Endothelial cell of umbilical vein (primary cell): ENCODE measurements around the gene MEAK7. TPM values are rescaled to one million over a fixed set of nuclear protein-coding genes. Genes with fewer than 3 reads are reported as not detected.

ENCODE experiments used
- BruUV-seq: library from RNA; stranded (reverse); fragments of 400-500 nt; replicated peaks from 2 replicates; lab custom pipeline; 2021; lab: Mats Ljungman, UMichigan
- CTCF ChIA-PET: fragments of 300-600, 350-600 bp; sonication (Branson Sonifier 250); formaldehyde crosslinking; loops from one replicate; lab custom pipeline; 2021; ENCODE audit warnings: antibody characterized with exemption, inconsistent platforms; lab: Charles Lee
- POLR2A ChIA-PET: fragments of 300-600, 350-600 bp; sonication (Branson Sonifier 250); formaldehyde crosslinking; loops from one replicate; lab custom pipeline; 2021; ENCODE audit warnings: antibody characterized with exemption, inconsistent platforms; lab: Charles Lee
- DNase-seq: peaks from one replicate; pipeline ENCODE4 v3.0.0-alpha.2; 2011; ENCODE audit warnings: low read depth, low spot score
- FAIRE-seq: peaks from 2 replicates; lab custom pipeline; 2011; peaks lifted over from hg19 to GRCh38; lab: Jason Lieb, UNC
- H2AFZ ChIP-seq: 2 replicates; pipeline ENCODE4 v1.6.0; 2012; ENCODE audit warnings: low read depth, low read length, control low read depth, inconsistent platforms
- H3K27ac ChIP-seq: 2 replicates; pipeline ENCODE4 v1.5.1; 2011; ENCODE audit warnings: low read depth, mild to moderate bottlenecking, control low read depth, low read length, moderate library complexity; ENCODE audit not compliant: insufficient read depth
- H3K27me3 ChIP-seq, 2 experiments: 2 replicates each; pipeline versions ENCODE4 v1.6.0 to v1.6.1; 2011; ENCODE audit warnings: low read length in 2 of 2, mixed read lengths in 1 of 2; ENCODE audit not compliant: control insufficient read depth in 2 of 2, insufficient read depth in 2 of 2
- H3K36me3 ChIP-seq, 2 experiments: 2 replicates in 1 of 2; 3 replicates in 1 of 2; pipeline ENCODE4 v1.5.1; 2011; ENCODE audit warnings: low read length in 2 of 2, mild to moderate bottlenecking in 1 of 2, moderate library complexity in 1 of 2; ENCODE audit not compliant: control insufficient read depth in 2 of 2, insufficient read depth in 2 of 2; ENCODE audit errors: extremely low read depth in 1 of 2
- H3K4me1 ChIP-seq: 3 replicates; pipeline ENCODE4 v1.5.1; 2011; ENCODE audit warnings: mild to moderate bottlenecking, low read length; ENCODE audit not compliant: control insufficient read depth, insufficient read depth; ENCODE audit errors: extremely low read depth
- H3K4me2 ChIP-seq: 2 replicates; pipeline ENCODE4 v1.6.1; 2011; ENCODE audit warnings: low read length, control low read depth, mixed read lengths; ENCODE audit not compliant: insufficient read depth
- H3K4me3 ChIP-seq, 3 experiments: fragments of 200-600 bp in 1 of 3; sonication (generic), shearing (Covaris generic) in 1 of 3; replicated peaks in 1 of 3; 2 replicates each; pipeline ENCODE4 v1.5.1; 2011 to 2016; ENCODE audit warnings: control low read depth in 3 of 3, low read length in 3 of 3, mild to moderate bottlenecking in 2 of 3, inconsistent platforms in 1 of 3, low read depth in 1 of 3, moderate library complexity in 1 of 3; ENCODE audit not compliant: insufficient read depth in 1 of 3
- H3K79me2 ChIP-seq: 2 replicates; pipeline ENCODE4 v1.6.0; 2012; ENCODE audit warnings: low read length, inconsistent platforms; ENCODE audit not compliant: control insufficient read depth, insufficient read depth
- H3K9ac ChIP-seq: replicated peaks from 2 replicates; pipeline ENCODE3; 2011; ENCODE audit warnings: low read length, control low read depth; ENCODE audit not compliant: insufficient read depth; ENCODE audit errors: extremely low read depth
- H3K9me1 ChIP-seq: replicated peaks from 3 replicates; pipeline ENCODE4 v1.6.0; 2011; ENCODE audit warnings: mild to moderate bottlenecking, low read length; ENCODE audit not compliant: control insufficient read depth, insufficient read depth; ENCODE audit errors: extremely low read depth
- H3K9me3 ChIP-seq: replicated peaks from 2 replicates; pipeline ENCODE4 v1.5.1; 2012; ENCODE audit warnings: low read length, inconsistent platforms; ENCODE audit not compliant: control insufficient read depth, insufficient read depth
- H4K20me1 ChIP-seq: replicated peaks from 2 replicates; pipeline ENCODE3; 2011; ENCODE audit warnings: mild to moderate bottlenecking, low read length; ENCODE audit not compliant: control insufficient read depth, insufficient read depth; ENCODE audit errors: extremely low read depth
- FOS ChIP-seq: IDR thresholded peaks from 2 replicates; pipeline ENCODE4 v1.6.1; 2011; ENCODE audit warnings: mild to moderate bottlenecking, low read length, moderate library complexity, borderline replicate concordance; ENCODE audit not compliant: insufficient read depth
- GATA2 ChIP-seq: IDR thresholded peaks from 2 replicates; pipeline ENCODE4 v1.7.0; 2011; ENCODE audit warnings: low read depth, mild to moderate bottlenecking, moderate library complexity, mixed read lengths, low read length; ENCODE audit not compliant: insufficient read length, insufficient read depth
- JUN ChIP-seq: IDR thresholded peaks from 2 replicates; pipeline ENCODE4 v1.6.1; 2011; ENCODE audit warnings: borderline replicate concordance, low read depth; ENCODE audit not compliant: insufficient read length, insufficient read depth
- MAX ChIP-seq: IDR thresholded peaks from 2 replicates; pipeline ENCODE4 v1.6.1; 2011; ENCODE audit not compliant: insufficient read depth, insufficient read length
- POLR2A ChIP-seq: IDR thresholded peaks from 2 replicates; pipeline ENCODE4 v1.6.1; 2012; ENCODE audit warnings: low read depth, mild to moderate bottlenecking, control low read depth, low read length
- POLR2AphosphoS5 ChIP-seq: IDR thresholded peaks from 2 replicates; pipeline ENCODE4 v1.6.1; 2012; ENCODE audit warnings: low read depth, mild to moderate bottlenecking, control low read depth, low read length, moderate library complexity; ENCODE audit not compliant: insufficient read depth
- dilution Hi-C: fragments of 300-500 bp; cut with MboI; formaldehyde crosslinking; loops from one replicate; pipeline ENCODE4 v1.15.0; 2019; ENCODE audit warnings: low sequenced_read_pairs; ENCODE audit not compliant: extremely low pct_ligation_motif_present
- intact Hi-C: fragments of 100-400 bp; cut with micrococcal nuclease; formaldehyde crosslinking; loops from one replicate; pipeline ENCODE4 v1.10.0; 2022
- polyA plus RNA-seq, 4 experiments: library from polyadenylated mRNA; depleted of rRNA in 3 of 4; stranded (reverse) in 3 of 4; unstranded in 1 of 4; fragments of >200 nt; gene quantifications; 2 replicates each; pipeline versions ENCODE4 v1.2.1 to v1.2.3, GENCODE V29; 2011 to 2012; ENCODE audit warnings: missing spikeins in 1 of 4
- total RNA-seq: library from RNA; stranded (reverse); gene quantifications from 2 replicates; pipeline ENCODE4 v1.2.3, GENCODE V29; 2021

MEAK7 gene
- total and polyA plus RNA-seq, 2 donors (not counting 3 experiments of a cell fraction or from before 2014, with no cell fraction given), result 16.2 to 22.7 TPM

GRCh38 chr16:84541999-84542817, 37.7 kb upstream of the MEAK7 start:
- Histone ChIP-seq H3K27me3 (no peaks in the 10 kb centered on the region), H2AFZ (no peak overlapping the region), H3K4me3 (no peak overlapping the region), H3K79me2 (no peaks in the 10 kb centered on the region), H3K27ac (no peak overlapping the region), H4K20me1 (no peaks in the 10 kb centered on the region), H3K4me1 (peaks cover 33% of the 10 kb centered on the region), H3K9me1 (no peaks in the 10 kb centered on the region), H3K36me3 (no peaks in the 10 kb centered on the region), H3K4me2 (peak overlapping the region; percentile 43), H3K9ac (no peak overlapping the region), H3K9me3 (no peaks in the 10 kb centered on the region)
- dilution Hi-C loops (no loop called here), intact Hi-C loops (no loop called here)
- ChIA-PET CTCF (interaction anchor here (0.9 to 2.5 kb wide), 6 partner anchors 9 to 81 kb away, joined by 3 to 9 read pairs (median 3); no protein-coding TSS in a partner anchor), POLR2A (interaction anchor here (0.6 to 1.5 kb wide), 3 partner anchors 9 to 355 kb away, joined by 3 to 8 read pairs (median 4); partner anchors contain the start of gene TAF1C)
- TF ChIP-seq MAX (no peak), POLR2AphosphoS5 (peak; percentile 71), GATA2 (peak; percentile 87)
- DNase-seq (peak; percentile 89), FAIRE-seq (peak; percentile 89)
- BruUV-seq, result no TSS peak

GRCh38 chr16:84540194-84540593, 35.7 kb upstream of the MEAK7 start:
- no TSS peak for BruUV-seq
- Histone ChIP-seq H3K27ac (no peak overlapping the region), H3K36me3 (no peaks in the 10 kb centered on the region), H3K4me1 (peaks cover 33% of the 10 kb centered on the region), H3K9me1 (no peaks in the 10 kb centered on the region), H3K9ac (no peak overlapping the region), H3K27me3 (no peaks in the 10 kb centered on the region), H3K79me2 (no peaks in the 10 kb centered on the region), H4K20me1 (no peaks in the 10 kb centered on the region), H2AFZ (no peak overlapping the region), H3K9me3 (no peaks in the 10 kb centered on the region), H3K4me2 (no peak overlapping the region), H3K4me3 (no peak overlapping the region)
- intact Hi-C loops (no loop called here), dilution Hi-C loops (no loop called here)
- FAIRE-seq, result no peak
- no peak for TF ChIP-seq POLR2A
- no peak for TF ChIP-seq GATA2
- TF ChIP-seq JUN, result no peak
- no peak for TF ChIP-seq MAX
- TF ChIP-seq FOS, result no peak
- no peak for TF ChIP-seq POLR2AphosphoS5
- POLR2A ChIA-PET, result no interaction called here
- CTCF ChIA-PET, result interaction anchor here (0.5 to 2.5 kb wide), 4 partner anchors 34 to 162 kb away, joined by 3 to 7 read pairs (median 3); no protein-coding TSS in a partner anchor
- DNase-seq, result no peak
